NK-92 (cell line): ENCODE measurements around the gene MT1E.
"Not testable (repeated sequence)": the region's sequence is repeated elsewhere in the genome, so short reads cannot be mapped to it uniquely, and the experiment has no call there.

ENCODE experiments used
- DNase-seq: peaks from one replicate; lab custom pipeline; 2025; ENCODE audit not compliant: unreplicated experiment; lab: John Stamatoyannopoulos, UW

MT1E gene

DNA sequence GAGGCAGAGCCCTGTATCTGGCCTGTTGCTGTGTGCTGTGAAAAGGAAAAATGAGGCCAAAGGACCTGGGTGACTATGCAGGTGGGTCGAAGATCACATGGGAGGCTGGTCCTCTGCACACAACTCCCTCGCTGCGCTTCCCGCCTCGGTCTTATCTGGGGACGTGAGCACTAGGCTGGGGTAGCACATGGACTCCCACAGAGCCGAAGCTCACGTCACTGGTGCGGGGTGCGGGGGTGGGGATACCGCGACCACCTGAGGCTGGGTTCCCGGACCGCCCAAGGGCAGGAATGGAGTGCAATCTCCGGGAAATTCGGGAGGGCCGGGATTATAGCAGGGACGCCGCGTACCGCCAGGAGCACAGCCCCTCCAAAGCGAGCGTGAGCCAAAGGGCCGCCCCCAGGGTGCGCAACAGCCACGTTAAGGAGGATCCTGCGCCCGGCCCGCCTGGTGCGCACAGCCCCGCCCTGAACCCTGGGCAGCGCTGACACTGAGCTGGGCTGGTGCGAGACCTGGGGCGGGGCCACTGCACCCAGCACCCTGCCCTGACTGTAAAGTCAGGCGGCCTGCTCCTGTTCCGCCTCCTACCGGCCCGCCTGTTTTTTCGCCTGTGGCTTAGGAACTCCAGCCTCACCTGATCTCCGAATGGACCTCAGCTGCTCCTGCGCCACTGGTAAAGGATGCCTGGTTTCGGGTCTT, 17.6 kb downstream of the MT1E start:
- DNase-seq: no peak

DNA sequence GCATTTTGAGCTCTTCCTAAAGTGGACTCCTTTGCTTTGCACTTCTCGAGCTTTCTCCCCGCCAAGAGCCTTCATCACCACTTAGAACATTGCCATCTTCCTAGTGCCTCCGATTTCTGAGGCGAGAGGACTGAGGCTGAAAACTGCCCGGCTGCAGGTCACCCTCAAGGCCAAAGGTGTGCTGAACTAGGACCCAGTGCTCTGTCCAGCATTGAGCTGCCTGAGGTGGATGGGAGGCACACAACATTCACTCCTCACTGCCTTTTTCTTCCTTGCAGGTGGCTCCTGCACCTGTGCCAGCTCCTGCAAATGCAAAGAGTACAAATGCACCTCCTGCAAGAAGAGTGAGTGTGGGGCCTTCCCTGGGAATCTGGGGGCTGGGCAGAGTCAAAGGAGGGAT, 18.3 kb downstream of the MT1E start:
- DNase-seq: no peak

DNA sequence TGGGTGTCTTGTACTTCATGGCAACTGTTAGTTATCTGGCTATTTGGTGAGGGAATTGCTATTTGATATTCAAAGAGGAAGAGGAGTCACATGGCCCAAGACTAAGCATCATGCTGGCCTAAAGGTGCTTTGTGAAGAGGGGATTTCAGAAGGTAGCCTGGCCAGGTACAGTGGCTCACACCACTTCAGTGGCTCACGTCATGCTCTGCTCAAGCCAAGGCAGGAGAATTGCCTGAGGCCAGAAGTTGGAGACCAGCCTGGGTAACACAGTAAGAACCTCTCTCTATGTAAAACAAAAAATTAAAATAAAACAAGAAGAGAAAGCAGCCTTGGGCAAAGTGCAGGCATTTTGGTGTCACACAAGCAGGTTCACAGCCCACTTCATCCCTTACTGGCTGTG, 19.7 kb downstream of the MT1E start:
- no peak for DNase-seq

DNA sequence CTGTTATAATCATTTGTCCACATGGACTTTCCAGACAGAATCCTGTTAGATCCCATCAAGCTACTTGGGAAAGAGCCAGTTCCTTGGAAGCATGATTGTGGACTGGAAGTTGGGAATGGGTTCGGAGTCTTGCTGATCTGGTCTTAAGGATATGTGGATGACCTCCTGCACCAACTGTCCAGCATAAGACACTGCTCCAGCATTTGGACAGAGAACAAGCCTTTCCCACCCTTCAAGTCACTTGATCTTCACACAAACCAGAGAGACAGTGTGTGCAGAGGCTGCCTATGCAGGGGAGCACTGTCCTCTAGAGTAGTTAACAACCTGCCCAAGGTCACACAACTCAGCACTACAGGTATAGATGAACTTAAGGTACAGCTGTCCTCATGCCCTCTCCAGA, 20.3 kb downstream of the MT1E start:
- DNase-seq: no peak

DNA sequence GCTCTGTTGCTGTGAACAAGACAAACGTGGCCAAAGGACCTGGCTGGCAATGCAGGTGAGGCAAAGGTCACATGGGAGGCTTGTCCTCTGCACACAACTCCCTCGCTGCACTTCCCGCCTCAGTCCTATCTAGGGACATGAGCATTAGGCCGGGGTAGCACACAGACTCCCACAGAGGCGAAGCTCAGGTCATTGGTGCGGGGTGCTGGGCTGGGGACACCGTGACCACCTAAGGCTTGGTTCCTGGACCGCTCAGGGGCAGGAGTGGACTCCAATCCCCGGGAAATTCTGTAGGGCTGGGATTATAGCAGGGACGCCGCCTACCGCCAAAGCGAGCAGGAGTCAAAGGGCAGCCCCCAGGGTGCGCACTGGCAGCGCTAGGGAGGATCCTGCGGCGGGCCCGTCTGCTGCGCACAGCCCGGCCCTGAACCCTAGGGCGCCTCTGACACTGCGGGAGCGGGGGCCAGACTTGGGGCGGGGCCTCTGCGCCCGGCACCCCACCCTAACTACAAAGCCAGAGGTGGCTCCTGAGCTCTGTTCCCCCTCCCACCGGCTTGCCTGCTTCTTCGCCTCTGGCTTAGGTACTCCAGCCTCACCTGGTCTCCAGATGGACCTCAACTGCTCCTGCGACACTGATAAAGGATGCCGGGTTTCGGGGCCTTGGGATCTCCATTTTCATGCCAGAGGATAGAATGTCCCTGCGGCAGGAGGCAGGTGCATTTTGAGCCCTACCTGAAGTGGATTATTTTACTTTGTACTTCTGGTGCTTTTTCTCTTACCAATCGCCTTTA, 22.3 kb downstream of the MT1E start:
- DNase-seq: no peak

DNA sequence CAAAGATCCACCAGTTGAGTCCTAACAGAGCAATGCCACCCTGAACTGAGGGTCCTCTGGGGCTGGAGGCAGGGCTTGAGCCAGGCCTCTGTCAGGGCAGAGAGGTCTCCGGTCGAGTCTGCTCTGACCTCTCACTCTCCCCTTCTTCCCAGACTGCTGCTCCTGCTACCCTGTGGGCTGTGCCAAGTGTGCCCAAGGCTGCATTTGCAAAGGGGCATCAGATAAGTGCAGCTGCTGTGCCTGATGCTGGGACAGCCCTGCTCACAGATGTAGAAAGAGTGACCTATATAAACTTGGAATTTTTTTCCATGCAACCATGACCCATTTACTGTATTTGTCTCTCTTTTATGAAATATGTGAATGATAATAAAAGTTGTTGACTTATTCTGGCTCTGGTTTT, 23.7 kb downstream of the MT1E start:
- DNase-seq: no peak

DNA sequence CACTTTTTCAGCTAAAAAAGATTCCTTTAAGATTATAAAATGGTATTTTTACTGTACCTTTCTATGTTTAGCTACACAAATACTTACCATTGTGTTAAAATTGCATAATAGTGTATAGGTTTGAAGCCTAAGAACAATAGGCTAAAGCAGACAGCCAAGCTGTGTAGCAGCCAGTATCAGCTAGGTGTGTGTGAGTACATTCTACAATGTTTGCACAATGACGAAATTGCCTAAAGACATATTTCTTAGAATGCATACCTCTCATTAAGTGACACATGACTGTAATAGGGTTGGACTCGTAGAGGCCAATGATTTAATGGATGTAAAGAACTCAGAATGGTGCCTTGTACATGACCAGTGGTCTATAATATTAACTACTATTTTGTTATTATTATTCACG, 24.2 kb downstream of the MT1E start:
- DNase-seq: no peak

DNA sequence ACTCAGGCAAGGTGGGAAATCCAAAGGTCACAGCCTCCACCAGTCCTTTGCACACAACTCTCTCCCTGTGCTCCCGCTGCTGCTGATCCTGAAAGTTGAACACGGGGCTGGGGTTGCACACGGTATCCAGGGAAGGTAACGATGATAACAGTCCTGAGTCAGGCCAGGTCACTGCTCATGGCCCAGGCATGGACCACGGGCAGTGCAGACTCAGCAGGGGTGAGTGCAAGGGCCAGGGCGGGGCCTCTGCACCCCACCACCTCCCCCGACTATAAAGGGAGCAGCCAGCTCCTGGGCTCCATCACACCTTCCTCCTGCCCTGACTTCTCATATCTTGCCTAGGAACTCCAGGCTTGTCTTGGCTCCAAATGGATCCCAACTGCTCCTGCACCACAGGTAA, 26.0 kb downstream of the MT1E start, which contains the start of gene MT1B:
MT1B (plus strand) TSS at position 301 of the 400 bp plus-strand sequence; CDS start at position 369, 68 bp downstream.
- no peak for DNase-seq

DNA sequence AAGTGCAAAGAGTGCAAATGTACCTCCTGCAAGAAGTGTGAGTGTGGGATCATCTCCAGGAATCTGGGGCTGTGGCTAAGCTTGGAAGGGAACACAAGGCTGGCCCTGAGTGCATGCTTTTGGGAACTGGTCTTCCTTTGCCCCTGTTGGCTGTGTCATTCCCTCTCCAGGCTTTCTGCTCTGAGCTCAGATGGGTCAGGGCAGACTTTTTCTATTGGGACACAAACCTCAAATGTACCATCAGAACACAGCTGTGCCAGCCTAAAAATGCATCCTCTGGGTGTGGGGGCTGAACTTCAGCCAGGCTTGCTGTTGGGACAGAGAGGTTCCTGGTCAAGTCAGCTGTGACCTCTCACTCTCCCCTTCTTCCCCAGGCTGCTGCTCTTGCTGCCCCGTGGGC, 27.0 kb downstream of the MT1E start:
- no peak for DNase-seq

DNA sequence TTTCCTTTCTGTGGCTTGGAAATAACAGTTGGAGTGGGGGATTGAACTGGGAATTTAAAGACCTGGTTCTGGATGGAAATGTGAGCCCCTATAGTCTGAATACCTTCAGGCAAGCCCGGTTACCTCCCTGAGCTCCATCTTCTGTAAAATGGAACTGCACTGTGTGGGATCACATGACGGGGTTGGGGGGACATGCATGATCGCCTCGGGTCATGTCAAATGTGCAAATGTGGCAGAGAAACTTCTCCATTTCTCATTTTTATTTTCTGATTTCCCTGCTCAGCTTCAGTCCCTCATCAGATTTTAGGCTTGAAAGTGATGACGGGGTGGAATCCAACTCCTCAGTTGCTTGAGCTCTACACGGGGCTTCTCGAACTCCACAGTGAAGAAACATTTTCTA, 27.6 kb downstream of the MT1E start:
- DNase-seq: no peak

DNA sequence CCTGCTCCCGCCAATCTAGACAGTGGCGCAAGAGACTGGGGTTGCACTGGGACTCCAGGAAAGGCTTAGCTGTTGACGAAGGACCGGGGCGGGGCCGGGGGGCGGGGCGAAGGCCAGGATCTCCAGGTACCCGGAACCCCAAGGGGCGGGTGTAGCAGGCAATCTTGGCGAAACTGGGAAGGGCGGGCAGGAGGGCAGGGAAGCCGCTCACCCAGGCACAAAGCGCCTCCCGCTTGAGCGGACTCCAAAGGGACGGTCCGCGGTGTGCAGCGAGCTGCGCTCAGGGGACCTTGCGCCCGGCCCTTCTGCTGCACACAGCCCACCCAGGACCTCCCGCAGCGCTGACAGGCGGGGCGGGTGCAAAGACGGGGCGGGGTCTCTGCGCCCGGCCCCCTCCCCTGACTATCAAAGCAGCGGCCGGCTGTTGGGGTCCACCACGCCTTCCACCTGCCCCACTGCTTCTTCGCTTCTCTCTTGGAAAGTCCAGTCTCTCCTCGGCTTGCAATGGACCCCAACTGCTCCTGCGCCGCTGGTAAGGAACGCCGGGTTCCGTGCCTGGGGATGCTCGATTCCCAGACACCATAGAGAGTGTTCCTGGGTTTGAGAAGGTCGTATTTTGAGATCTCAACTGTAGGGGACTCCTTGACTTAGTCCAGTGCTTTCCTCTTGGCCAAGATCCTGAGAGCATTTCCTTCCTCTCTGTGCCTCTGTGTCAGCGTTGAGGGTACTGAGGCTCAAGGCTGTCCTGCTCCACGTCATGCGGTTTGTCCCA, 32.2 kb downstream of the MT1E start, which contains the start of gene MT1F:
MT1F (plus strand) TSS at position 405 of the 772 bp plus-strand sequence; CDS start at position 505, 100 bp downstream.
- DNase-seq: no peak

DNA sequence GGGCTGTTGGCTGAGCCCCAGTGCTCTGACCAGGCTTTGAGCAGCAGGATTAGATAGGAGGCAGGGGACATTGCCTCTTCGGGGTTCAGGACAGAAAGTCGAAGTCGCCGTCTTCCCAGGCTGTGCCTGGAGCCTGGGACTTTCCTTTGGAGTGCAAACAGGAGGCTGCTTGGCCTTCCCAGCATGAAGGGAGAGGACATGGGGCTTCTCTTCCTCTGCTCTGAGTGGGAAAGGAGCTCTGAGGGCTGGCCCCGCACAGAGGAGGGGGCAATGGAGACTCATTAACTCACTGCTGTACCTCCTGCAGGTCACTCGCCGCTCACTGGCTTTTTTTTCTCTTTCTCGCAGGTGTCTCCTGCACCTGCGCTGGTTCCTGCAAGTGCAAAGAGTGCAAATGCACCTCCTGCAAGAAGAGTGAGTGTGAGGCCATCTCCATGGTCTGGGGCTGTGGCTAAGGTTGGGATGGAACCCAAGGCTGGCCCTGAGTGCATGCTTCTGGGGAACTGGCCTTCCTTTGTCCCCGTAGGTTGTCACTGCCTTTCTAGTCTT, 32.8 kb downstream of the MT1E start:
- no peak for DNase-seq

DNA sequence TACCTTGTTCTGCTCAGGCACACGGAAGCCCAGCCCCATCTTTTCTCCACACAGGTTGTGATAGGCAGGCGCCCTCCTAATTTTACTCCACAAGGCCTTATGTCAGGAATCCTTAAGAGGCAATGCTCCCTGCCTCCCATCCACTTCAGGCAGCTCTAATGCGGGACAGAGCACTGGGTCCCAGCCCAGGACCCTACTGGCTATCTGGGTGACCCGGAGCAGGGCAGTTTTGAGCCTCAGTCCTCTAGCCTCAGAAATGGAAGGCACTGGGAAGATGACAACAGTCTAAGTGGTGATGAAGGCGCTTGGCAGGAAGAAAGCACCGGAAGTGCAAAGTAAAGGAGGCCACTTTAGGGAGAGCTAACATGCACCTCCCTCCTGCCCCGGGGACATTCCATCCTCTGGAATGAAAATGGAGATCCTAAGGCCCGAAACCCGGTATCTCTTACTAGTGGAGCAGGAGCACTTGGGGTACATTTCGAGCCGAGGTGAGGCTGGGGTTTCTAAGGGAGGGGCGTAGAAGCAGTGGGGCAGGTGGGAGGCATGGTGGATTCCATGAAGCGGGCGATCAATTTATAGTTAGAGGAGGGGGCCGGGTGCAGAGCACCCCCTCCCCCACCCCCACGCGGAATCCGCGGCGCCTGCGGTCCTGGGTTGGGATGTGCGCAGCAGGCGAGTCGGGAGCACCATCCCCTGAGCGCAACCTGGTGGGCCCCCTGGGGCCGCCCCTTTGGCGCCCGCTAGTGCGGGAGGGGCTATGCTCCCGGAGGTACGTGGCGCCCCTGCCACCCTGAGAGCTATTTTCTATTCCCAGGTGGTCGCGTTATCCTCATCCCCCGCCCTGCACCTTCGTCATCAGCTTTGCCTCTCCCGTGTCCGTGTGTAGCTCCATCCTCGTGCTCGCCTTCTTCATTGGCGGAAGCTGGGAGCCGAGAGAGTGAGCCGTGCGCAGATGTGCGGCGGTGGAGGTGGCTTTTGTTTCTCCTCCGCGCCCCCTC, 37.1 kb downstream of the MT1E start:
- no peak for DNase-seq

DNA sequence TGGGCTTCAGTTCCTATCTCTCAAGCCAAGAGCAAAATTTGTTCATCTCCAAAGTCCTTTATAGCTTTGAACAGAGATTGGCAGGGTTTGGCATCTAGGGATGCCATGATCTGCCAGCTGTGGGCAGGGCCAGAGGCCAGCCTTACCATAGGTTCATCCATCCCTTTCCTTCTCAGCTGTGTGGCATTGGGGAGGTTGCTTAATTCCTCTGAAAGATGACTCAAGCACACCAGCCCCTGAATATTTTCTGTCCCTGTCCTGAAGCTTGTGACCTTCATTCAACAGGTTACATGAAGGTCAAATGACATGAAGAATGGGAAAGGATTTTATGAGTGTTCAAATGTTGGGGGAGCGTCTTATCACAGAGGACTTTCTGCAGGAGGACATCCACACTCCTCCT, 38.9 kb downstream of the MT1E start:
- no peak for DNase-seq

DNA sequence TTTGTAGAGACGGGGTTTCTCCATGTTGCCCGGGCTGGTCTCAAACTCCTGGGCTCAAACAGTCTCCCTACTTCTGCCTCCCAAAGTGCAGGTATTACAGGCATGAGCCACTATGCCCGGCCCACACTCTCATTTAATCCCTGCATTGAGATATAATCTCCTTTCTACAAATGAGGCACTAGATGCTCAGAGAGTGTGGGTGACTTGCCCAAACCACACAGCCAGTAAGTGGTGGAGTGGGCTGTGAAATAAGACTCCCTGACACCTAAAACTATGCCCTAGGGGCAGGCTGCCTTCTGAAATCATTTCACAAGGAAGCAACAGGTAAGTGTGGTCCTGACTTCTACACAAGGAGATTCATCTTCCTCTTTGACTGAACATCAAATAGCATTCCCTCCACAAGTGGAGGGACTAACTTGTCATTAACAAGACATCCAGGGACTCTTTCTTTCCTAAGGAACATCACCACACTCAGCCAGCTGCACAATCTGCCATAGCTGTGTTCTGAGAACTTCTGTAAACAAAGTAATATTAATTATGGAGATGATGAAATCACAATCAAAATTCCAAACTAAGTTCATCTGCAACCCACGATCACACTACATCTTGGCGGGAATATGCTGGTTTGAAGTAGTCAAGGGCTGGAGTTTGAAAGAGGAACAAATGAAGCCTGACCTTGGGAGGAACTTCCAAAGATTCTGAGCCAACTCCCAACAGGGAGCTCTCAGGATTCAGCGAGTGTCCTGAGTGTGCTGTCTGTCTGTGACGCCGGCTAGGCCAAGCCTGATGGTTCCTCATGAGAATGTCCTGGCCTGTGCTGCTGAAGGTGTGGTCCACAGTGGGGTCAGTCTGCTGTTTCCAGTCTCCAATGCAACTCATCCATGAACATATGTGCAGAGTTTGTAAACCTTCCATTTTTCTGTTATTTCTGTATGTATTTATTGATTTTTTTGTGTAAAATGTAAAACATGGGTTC, 40.0 kb downstream of the MT1E start:
- DNase-seq: not testable (repeated sequence)

DNA sequence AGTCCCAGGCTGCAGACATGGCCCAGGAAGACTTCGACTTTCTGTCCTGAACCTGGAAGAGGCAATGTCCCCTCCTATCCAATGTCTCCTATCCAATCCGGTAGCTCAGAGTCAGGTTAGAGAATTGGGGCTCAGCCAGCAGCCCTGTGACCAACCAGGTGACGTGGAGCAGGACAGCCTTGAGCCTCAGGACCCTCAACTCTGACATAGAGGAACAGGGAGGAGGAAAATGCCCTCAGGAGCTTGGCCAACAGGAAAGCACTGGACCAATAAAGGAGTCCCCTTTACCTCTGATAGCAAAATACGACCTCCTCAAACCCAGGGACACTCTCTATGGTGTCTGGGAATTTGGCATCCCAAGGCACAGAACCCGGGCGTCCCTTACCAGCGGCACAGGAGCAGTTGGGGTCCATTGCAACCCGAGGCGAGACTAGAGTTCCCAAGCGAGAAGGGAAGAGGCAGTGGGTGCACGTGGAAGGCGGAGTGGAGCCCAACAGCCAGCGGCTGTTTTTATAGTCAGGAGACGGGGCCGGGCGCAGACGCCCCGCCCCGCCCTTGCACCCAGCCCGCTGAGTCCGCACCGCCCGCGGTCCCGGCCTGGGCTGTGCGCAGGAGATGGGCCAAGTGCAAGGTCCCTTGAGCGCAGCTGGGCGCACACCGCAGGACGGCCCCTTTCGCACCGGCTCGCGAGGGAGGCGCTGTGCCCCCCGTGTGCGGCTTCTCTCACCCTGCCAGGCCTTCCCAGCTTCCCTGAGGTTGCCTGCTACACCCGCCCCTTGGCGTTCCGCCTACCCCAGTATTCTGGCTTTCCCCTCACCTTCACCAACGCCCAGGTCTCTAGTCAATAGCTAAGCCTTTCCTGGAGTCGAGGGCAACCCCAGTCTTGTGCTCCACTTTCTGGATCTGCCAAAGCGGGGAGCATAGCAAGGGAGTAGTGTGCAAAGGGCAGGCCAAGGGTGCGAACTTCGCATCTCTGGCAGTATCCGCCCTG, 42.3 kb downstream of the MT1E start, which contains the start of gene MT1G:
MT1G (minus strand) TSS at position 485 of the 991 bp plus-strand sequence; CDS start at position 413, 72 bp downstream.
- DNase-seq: no peak

DNA sequence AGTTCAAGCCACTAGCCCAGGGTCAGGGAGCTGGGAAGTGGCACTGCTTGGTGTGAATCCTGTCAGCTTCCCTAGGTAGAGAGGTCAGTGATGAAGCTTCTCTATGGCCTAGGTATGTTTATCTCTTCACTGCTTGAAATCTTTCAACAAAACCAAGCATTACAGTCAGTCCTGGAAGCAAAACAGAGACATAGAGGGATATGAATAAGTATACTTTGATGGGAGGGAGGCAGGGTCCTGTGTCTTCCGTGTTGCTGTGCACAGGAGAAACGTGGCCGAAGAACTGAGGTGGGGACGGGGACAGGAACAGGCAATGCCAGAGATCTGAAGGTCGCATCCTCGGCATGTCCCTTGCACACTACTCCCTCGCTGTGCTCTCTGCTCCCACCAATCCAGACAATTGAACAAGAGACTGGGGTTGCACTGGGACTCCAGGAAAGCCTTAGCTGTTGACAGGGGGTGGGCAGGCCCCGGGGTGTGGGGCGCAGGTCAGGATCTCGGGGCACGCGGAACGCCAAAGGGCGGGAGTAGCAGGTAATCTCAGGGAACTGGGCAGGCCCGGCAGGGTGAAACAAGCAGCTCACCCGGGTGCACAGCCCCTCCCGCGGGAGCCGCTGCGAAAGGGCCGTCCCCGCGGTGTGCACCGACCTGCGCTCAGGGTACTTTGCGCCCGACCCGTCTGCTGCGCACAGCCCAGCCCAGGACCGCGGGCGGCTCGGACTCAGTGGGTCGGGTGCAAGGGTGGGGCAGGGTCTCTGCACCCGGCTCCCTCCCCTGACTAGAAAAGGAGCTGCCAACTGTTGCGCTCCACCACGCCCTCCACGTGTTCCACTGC, 43.6 kb downstream of the MT1E start, which contains the start of gene MT1H:
MT1H (plus strand) TSS at position 810 of the 835 bp plus-strand sequence. CDS start 71 bp downstream, outside the sequence.
- DNase-seq: no peak
